Right renal cortex interstitium (tissue), 3 donors: Measurements from ENCODE around the gene EXOC6B. TPM values are rescaled to one million over a fixed set of nuclear protein-coding genes. Genes with fewer than 3 reads are reported as not detected.

Experiments
- DNase-seq, 3 donors: peaks; one replicate each; pipeline ENCODE4 v3.0.0-alpha.2; 2013; ENCODE audit warnings: low read depth in 3 of 3, low spot score in 2 of 3
- polyA plus RNA-seq, 3 donors: library from polyadenylated mRNA; unstranded; fragments of 120-200 nt; gene quantifications; one replicate each; pipeline ENCODE4 v1.2.1, GENCODE V29; 2013; ENCODE audit not compliant: insufficient read length in 3 of 3

The EXOC6B gene
- polyA plus RNA-seq, 3 donors: 23.6 to 25.8 (median 24.0) TPM

DNA sequence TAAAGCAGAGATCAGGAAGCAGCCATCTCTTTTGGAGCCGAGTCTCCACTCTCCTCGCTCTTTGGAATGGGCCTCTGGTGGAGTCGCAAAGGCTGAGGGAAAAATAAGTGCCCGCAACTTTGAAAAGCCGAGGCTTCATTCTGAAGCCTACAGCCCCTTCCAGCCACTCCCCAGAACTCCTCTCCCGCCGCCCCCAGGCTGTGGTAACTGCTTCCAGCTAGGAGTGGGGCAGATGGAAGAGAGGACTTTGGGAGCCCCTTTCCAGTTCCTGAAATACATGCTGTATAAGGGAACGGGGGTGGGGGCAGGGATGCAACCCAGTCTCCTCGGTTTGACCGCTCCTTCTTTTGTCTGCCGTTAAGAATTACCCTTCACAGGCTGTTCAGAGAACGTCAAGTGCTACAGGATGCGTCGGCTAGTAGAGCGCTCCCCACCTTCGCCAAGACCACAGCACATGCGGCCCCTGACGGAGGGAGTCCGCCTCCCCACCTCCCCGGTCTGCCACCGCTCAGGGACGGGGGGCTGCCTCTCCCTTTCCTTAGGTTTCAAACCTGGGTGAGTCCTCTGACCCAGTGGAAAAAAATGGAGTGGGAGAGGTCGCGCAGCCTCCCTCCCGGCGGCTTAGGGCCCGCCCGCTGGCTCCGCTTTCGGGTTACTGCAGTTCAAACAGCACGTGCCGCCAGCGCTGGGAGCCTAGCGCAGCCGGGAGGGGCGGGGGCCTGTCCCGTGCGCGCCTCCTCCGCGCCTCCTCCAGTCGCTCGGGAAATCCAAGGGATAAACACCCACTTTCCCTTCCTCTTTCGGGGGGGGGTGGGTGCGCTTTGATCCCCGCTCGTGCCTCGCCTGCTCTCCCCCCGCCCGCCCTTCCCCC lies 683.0 kb downstream of the EXOC6B start:
- DNase-seq: no peak

DNA sequence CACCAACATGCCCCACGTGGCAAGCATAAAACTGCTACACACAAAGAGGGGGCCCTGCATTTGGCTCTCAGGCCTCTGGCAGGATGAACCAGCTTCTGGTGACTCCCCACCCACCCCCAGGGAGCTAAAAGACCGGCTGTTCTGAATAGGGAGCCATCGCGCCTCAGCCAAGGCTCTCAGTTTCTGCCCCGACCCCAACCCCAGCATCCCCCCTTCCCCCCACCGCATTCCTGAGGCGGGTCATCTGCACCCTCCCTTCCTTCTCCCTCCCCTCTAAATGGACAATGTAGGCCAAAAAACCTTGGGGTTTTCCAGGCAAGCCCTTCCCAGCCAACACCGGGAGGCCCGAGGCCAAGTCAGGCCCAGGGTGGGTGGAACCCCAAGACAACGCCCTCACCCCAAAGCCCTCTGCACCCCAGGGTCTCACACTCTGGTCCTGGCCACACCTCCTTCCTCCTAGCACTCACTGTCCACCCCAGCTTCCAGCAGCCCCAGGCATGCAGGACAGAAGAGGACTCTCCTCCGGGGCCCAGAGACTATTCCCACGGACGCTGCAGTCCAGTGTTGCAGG lies 683.9 kb downstream of the EXOC6B start:
- DNase-seq: no peak

DNA sequence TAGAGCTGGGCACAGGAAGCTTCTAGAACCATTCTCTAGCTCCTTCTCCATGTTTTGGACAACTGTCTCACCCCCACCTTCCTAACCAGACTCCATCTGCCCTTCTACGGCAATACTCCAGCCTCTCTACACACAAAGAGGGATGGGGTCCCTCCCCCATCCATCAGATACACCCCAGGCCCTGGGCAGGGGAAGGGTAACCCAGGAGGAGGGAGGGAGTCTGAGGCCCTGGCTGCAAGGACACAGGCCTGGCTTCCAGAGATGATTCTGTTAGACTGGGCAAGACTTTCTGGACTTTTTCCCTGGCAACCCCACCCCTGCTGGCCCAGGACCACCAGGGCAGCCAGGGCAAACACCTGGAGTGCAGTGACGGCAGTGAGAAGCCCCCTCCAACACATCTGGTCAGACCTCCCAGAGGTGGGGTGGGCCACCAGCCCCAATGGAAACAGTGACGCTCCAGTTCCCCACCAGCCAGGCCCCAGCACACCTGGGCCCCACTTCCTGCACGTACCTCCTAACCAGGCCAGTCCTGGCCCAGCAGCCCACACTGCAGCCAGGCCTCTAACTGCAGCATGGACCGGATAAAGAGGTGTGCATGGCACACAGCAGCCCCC lies 684.7 kb downstream of the EXOC6B start:
- no peak for DNase-seq

DNA sequence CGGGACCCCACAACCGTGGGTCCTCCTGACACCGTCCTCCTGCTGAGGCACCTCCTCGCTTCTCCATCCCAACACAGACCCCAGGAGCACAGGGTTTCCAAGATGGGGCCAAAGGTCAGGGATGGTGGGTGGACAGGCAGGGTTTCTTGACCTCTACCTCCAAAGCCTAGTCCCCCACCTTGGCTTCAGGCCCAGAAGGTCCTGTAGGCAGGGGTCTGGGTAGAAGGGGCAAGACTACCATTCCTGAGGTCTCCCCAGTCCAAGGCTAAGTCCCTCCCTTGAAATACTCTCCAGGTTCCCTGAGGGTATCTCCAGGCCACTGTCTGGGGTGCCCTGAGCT lies 685.2 kb downstream of the EXOC6B start:
- no peak for DNase-seq

- no peak for DNase-seq
These were observed 685.8 kb downstream of the EXOC6B start for GRCh38 chr2:72139874-72140620.

DNA sequence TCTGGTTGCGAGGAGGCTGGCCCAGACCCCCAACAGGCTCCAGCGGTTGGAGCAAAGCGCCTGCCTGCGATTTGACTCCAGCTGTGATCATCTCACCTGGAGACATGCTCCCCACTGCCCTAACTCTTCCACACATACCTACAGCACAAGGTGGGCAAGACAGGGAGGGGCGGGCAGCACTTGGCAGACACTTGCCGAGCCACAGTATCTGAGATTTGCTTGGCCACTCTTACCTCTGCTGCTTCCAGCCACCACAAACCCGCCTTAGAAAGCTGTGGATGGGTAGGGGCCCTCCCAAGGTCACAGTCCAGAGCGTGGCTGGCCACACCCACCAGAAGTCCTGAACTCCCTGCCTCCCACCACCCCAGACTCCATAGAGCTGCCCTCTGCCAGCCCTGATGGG lies 686.4 kb downstream of the EXOC6B start:
- no peak for DNase-seq

GRCh38 chr2:72138921-72139381 lies 686.9 kb downstream of the EXOC6B start:
- no peak for DNase-seq

DNA sequence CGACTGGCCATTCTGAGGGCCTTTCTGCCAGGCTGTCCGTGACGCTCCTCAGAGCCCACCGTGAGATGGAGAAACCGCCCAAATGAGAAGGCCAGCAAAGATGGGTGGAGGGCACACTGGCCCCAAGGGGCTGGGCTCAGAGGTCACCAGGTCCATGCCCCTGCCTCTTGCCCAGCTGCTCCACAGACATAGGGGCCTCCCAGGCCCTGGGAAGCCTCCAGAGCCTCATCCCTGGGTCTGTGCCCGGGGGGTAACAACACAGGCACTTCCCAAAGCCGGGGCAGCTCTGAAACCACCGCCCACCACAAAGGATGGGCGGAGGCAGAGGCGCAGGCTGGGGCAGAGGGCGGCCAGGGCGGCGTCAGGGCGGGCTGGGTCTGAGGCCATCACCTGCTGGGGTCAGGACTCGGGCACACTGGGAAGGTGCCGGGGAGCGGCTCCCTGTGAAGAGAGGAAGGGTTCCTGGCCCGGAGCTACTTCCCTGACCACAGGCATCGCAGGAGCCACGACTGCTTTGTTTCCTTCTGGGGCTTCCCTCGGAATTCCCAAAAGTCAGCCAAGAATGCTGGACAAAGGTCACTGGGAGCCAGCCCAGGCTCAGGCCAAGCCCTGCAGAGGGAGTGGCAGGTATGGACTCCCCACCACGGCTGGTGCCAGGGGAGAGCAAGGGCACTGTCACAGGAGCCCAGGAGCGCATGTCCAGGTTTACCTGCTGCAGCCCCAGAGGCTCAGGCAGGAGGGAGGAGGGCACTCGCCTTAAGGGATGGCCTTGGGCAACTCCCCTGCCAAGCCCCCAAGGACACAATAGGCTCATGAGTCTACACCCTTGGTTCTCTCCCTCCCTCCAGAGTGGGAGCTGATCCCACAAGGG lies 687.6 kb downstream of the EXOC6B start:
- DNase-seq: no peak

GRCh38 chr2:72137498-72138010 lies 688.3 kb downstream of the EXOC6B start:
- DNase-seq: no peak

GRCh38 chr2:72136933-72137497 lies 688.8 kb downstream of the EXOC6B start:
- DNase-seq: no peak

DNA sequence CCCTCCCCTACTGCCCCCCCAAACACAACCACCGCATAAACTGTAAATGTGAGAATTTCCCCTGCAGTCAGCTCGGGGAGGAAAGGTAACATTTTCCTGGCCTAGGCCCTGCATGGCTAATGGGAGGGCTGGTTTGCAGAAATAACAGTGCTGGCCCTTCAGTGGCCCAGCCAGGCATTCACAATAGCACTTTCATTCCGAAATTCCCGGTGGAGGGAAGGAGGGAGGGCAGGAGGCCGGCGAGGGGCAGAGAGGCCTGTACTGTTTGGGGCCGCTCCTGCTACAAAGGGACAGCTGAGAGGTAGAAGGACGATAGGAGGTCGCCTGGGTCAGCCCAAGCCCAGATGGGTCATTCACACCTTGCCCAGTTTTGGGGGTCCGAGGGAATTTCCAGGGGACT lies 689.5 kb downstream of the EXOC6B start:
- DNase-seq: no peak

GRCh38 chr2:72135921-72136320 lies 689.9 kb downstream of the EXOC6B start:
- DNase-seq: no peak

DNA sequence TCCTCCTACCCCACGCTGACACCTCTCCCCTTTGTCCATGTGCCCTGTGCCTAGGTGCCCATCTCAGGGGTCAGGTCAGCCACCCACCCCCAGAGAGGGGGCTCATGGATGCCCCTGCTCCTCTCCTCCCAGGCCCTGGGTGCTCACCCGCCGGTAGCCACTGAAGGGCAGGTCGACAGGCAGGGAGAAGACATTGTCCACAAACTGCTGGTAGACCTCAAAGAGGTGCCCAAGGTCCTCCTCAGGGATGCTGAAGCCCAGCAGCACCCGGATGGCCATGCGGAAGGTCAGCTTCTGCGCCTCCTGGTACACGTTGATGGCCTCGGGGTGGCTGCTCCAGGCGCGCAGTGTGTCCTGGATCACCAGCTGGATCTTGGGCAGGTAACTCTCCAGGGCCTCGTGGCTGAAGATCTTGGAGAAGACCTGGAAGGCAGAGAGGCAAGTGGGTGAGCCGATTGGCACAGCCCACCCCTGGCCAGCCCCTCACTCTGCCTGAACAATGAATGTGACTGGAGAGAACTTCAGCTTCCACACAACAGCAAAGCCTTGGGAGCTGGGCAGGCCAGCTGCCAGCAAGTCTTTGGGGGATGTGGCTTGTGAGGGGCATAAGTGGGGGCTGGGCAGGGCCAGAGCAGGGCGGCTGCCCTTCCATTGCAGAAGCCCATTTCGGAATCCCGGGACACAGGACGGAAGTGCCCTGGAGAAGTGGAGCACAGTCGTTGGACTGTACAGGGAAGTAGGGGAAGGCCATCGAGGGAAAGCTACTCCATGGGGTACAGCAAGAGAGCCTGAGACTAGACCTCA lies 690.6 kb downstream of the EXOC6B start:
- DNase-seq: no peak

DNA sequence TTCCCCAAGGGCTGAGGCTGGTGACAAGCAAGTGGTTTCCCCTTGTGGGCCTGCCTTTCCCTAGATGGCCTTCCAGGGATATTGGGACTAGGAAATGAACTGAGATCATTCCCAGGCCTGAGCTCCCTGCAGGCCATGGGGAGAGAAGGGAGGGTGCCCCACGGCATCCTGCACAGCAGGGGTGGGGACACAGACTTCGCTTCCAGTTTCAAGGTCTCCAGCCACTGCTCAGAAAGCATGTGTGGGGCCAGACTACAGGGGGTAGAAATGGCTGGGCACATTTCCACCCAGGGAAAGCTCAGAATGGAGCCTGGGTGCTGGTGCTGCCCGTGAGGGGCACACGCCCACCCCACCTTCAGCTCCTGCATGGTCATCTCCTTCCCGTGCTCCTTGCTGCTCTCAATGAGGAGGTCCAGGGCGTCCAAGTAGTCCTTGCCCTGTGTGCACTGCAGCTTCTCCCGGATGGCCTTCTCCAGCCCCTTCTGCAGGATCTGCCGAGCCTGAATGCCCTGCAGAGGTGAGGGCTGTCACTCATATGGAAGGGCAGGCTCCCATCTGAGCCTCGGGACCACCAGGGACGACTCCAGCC lies 691.3 kb downstream of the EXOC6B start:
- no peak for DNase-seq

- no peak for DNase-seq
These were observed 692.0 kb downstream of the EXOC6B start for GRCh38 chr2:72133721-72134407.

DNA sequence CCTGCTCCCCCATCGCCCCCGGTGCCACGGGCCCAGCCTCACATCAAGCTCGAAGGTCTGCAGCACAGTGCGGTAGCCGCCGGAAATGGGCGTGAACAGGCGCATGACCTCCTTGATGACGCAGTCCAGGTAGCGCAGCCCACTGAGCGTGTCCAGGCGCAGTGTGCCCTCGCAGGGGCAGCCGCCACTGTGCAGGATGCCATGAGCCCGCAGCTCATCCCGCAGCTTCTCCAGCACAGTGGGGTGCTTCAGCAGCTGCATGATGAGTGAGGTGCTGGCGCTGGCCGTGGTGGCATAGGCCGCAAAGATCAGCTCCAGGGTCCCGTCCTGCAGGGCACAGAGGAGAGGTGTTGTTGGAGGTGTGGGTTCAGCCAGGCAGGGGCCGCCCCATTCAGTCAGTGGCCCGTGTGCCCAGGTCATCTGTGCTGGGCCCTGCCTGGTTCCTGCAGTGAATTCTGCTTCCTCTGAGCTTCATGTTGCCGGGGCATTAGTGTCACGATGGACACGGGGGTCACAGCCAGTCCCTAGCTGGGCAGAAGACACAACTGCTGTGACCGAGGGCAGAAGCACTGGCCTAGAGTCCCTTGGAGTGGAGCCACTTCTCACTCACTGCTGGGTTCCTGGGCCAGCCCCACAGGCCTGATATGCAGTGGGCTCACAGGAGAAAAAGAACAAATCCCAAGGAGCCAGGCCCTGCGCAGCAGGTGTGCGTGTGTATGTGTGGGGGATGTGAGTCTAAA lies 692.7 kb downstream of the EXOC6B start:
- no peak for DNase-seq
